Posterior vena cava (tissue), 2 donors: ENCODE measurements around the gene BRI3. TPM values are rescaled to one million over a fixed set of nuclear protein-coding genes. Genes with fewer than 3 reads are reported as not detected.

Experiments
- DNase-seq: peaks from one replicate; pipeline ENCODE4 v3.0.0-alpha.2; 2020; ENCODE audit warnings: low spot score
- intact Hi-C, 2 donors: fragments of 100-400 bp; cut with DNase I; formaldehyde crosslinking; loops; one replicate each; pipeline versions ENCODE4 v1.14.1 to v1.14.2; 2022 to 2023
- long read RNA-seq, 2 donors: library from polyadenylated mRNA; unstranded; transcript quantifications; one replicate each; pipeline ENCODE4 v2.0.0, GENCODE V29; 2020 to 2021
- total RNA-seq, 2 donors: library from RNA; stranded (reverse); fragmentation: NEBNext Ultra II Directional; extraction: Animal tissue kit (Norgen Biotek cat#: 25700); gene quantifications; one replicate each; pipeline ENCODE4 v1.2.1, GENCODE V29; 2021
- donor health status: DM: yes; HTN: yes; CAD: no.
- donor health status: DM: yes; HTN: yes; CAD: no.

Gene BRI3, protein sequence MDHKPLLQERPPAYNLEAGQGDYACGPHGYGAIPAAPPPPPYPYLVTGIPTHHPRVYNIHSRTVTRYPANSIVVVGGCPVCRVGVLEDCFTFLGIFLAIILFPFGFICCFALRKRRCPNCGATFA
- total RNA-seq: 100 to 1,000 TPM; 183 to 193 TPM
- long read RNA-seq, donor 1, transcript BRI3-201 (3 exons, 780 nt): major isoform, 10 of 16 reads
- long read RNA-seq, donor 1, partial matches to known transcripts: 3 of 16 reads
- long read RNA-seq, donor 1, other reads (novel, unspliced or antisense): 3 of 16 reads
- long read RNA-seq, donor 2, partial matches to known transcripts: 0 of 5 reads
- long read RNA-seq, donor 2, other reads (novel, unspliced or antisense): 4 of 5 reads

DNA sequence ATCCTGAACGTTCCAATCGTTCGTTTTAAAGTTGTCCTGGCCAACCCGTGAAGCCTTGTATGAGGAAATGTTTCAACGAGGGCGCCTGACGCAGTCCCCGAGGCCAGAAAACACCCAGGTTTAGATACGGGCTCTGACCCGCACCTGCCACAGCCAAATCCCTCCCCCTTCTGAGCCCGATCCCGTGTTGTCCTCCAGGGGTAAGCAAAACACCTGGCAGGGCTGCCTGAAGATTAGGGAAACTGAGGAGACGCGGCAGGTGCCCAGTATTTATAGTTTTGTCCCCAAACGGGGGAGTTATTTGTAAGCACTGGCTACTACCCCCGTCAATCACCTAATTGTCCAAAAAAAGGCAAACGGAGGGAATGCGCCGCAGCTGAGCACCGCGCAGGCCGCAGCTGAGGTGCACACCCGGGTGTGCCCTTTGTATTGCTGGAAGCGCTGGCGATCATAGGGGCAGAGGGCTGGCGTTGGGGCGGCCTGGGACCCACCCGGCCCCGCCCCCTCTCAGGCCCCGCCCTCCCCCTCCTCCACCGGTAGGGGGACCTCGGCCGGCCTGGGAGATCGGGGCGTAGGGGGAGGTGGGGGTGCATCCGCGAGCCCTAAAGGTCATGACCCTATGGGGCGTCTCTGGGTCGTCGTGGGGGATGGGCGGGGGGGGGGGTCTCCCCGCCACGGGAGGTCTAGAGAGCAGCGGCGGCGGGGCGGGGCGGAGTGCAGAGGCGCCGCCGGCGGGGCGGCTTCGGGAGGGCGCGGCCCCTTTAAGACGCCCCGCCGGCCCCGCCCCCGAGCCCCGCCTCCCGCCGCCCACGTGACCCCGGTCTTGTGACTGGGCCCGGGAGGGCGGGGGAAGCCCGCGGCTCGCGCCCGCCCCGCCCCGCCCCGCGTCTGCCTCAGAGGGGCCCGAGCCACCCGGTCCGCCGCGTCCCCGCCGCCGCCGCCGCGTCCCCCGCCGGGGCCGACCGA lies at the start of gene BRI3:
BRI3 (plus strand) TSS at position 896 of the 966 bp plus-strand sequence. CDS start 110 bp downstream, outside the sequence.
- DNase-seq: peak; percentile 96
- intact Hi-C loops: no loop called here

DNA sequence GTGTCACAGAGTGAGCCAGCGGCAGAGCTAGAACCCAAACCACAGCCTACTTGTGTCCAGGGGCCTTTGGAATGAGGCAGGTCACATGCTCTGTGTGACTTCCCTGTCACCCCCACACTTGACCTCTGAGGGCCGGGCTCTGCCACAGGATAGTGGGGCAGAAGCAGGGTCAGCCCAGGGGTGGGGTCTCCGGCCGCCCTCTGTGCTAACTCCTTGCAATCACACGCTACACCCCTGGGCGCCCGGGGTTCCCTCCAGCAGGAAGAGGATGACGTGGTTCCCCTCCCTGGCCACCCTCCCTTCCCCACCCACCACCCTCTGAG lies 49.3 kb upstream of the BRI3 start:
- DNase-seq: no peak
- intact Hi-C loops: no loop called here

DNA sequence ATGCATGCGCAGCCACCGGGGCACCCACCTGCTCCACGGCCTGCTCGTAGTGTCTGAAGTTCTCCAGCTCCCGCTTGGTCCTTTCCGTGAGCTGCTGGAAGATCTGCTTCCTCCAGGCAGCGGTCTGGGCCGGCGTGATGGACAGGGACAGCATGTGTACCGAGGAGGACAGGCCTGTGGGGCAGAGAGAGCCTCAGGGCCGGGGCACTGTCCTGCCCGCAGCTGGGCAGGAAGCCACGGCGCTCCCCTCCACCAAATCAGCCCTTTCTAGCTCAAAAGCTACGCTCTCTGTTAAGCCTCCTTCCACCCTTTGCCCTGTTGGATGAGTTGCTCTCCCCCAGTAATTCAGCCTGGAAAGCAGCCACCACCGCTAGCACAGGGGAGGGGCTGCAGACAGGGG lies 48.7 kb upstream of the BRI3 start:
- intact Hi-C loops: no loop called here
- no peak for DNase-seq

DNA sequence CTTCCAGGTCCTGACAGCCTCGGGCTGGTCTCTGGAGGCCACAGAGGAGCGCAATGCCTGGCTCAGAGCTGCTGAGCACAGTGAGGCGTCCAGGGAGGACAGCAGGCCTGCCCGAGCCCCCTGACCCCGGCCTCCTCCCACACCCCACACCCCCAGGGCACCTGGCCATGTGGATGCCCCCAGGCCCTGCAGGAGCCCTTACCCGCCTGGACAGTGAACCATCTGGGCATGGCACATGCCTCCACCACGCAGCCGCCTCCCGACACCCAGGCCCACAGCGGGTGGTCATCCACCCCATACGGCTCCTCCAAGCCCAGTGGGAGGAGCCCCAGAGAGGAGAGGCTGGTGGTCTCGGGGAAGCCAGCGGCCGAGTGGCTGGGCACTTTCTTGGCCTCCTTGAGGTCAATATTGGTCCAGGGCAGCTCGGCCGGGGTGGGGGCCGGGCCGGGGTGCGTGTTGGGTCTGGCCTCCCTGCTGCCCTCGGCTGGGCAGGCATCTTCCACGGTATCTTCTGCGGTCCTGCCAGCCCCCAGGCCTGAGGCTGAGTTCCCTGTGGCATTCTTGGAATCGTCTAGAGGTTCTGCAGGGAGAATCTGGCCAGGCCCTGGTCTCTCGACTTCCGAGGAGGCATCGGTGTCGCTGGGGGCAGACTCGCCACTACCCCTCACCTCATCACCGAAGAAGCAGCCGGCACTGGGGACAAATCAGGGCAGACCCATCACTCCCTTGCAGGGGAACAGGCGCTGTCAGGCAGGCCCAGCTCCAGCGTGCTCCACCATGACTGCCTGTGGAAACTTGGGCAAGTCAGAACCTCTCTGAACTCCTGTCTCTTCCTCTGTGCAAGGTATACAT lies 48.0 kb upstream of the BRI3 start:
- intact Hi-C loops: no loop called here
- DNase-seq: no peak

DNA sequence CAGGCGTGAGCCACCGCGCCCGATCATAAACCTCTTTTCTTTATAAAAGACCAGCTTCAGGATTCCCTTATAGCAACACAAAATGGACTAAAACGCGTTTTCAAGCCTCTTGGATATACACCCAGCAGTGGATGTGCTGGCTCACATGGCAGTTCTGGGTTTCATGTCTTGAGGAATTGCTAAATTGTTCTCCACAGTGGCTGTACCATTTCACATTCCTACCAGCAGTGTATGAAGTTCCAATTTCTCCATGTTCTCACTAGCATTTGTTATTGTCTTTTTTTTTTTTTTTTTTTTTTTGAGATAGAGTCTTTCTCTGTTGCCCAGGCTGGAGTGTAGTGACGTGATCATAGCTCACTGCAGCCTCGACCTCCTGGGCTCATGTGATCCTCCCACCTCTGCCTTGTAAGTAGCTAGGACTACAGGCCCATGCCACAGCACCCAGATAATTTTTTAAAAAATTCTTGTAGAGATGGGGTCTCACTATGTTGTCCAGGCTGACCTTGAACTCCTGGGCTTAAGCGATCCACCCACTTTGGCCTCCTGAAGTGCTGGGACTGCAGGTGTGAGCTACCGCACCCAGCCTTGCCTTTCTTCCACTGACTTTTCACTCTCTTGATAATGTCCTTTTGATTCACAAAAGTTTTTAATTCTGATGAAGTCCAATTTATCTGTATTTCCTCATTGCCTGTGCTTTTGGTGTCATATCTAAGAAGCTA lies 46.9 kb upstream of the BRI3 start:
- intact Hi-C loops: no loop called here

DNA sequence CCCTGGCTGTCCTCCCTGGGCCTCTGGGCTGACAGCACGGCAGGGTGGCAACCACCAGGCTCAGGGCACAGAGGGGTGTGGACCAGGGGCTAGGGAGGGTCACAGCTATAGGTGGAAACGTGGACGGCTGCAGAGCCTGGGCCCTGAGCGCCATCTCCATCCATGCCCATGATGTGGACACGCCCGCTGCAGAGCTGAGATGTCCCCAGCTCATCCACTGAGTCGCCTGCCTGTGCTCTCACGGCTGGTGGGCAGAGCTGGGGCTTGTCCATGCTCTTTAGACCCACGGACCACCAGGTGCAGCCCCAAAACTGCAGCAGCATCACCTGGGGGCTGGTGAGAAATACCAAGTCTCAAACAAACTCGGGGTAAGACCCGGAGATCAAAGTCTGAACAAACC lies 45.6 kb upstream of the BRI3 start:
- no peak for DNase-seq
- intact Hi-C loops: no loop called here

More for the DNA sequence above, 46.9 kb upstream of the BRI3 start:
- no peak for DNase-seq

DNA sequence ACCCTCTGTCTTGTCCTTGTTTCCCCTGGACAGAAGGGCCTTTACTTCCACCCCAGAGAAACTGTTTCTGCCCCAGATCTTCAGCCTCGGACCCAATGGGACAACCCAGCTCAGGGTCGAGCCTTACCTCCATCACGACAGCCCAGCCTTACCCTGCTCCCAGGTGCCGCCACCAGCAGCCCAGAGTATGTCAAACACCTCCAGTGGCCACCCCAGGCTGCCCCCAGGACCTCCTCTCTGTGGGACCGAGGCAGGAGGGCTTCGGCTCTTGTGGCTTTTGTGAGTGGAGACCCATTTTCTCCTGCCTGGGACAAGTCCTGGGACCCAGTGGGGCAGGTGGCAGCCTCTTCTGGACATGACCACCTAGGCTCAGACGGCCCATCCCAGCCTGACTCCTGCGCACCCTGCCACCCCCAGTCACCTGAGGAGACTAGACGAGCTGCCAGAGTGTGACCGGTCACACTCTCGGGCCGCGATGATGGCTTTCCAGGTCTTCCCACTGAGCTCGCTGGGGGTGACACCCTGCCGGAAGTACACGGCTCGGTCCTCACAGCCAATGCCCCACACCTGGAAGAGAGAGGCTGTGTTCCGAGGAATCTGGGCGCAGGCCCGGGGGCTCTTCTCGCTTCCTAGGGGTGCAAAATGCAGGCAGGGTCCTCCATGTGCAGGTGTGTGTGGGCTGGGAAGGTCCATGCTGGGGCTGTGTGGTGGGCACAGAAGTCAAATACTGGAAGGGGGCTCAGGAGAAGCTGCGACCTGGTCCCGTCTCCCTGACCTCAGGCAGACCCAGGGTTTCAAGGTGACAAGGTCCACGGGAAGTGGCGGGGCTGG lies 44.9 kb upstream of the BRI3 start:
- intact Hi-C loops: no loop called here
- no peak for DNase-seq

DNA sequence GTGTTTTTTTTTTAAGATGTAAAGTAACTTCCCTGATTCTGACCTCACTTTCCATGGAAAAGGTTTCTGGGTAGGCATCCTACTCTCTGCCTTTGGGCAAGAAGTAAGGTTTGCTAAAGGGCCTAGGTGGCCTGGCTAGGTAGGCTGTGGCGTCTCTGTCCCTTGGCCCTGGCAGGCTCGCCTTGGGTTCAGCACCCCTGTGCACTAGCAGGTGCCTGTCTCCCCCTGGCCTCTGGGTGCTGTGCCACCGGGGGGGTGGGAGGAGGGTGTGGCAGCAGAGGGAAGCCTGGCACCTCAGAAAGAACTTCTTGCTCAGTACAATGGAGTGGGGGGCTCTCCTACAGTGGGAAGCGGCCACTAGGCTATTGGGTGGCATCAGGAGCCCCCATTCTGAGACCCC lies 43.4 kb upstream of the BRI3 start:
- no peak for DNase-seq
- intact Hi-C loops: no loop called here

DNA sequence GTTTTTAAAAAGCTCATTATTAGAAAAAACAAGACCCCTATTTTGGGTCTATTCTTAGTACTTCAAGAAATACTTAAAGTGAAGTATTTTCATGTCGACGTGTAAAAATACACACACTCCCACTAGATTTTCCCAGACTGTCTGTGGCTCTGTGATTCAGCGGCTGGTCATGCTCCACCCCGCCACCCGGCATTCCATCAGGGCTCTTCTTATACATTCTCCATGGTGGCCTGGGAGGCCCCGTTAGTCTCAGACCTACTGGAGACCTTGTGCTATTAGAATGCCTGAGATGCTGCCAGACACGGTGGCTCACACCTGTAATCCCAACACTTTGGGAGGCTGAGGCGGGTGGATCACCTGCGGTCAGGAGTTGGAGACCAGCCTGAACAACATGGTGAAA lies 42.5 kb upstream of the BRI3 start:
- intact Hi-C loops: no loop called here
- no peak for DNase-seq

DNA sequence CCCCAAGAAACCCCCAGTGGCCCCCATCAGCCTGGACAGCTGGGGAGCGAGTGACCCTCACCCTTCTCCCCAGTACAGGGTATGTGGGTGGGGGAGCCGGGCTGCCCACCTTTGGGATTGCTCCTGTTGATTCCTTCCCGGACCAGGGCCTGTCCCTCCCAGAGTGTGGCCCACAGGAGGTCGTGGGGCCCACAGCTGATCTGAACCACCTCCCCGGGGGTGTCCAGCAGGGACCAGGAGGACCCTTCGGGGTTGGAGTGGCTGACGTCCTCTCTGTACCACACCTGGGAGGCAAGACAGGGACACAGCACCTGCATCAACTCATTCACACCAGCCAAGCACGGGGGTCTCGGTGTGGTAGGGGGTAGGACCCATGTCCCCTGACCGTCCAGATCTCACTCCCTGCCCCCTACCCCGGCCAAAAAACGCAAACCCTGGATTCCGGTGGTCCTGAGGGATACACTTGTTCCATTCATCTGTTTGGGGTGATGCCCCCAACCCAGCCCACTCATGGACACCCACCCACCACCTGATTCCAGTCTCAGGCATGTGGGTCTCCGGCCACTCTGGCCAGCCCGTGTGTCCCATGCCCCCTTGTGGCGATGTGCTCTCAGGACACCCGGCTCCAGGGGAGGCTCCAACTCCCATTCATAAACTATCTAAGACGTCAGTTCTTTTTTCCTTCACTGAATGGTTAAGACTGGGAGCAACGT lies 40.4 kb upstream of the BRI3 start:
- DNase-seq: no peak
- intact Hi-C loops: no loop called here

DNA sequence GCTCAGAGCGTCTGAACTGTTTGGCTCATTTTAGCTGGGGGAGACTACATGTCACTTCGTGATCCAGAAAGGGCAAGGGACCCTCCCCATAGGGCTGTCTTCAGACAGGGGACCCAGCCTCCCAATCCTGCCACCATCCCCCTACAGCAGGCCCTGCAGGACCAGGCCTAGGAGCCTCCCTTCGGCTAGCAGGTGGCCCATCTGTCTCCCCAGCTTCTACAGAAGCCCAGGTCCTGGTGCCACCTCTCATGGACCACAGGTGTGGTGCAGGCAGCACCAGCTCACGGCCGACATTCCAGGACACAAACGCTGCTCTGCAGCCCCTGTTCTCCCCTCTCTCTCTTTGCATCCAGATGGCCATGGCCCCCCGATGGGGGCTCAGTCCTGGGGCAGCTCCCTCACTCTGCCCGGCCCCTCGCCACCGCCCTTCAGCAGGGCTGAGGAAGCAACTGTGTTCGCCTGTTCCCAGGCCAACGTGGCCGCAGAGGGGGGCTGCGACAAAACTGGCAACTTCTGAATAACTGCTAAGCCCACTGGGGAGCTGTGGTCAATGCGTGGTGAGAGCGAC lies 39.7 kb upstream of the BRI3 start:
- intact Hi-C loops: no loop called here
- no peak for DNase-seq

DNA sequence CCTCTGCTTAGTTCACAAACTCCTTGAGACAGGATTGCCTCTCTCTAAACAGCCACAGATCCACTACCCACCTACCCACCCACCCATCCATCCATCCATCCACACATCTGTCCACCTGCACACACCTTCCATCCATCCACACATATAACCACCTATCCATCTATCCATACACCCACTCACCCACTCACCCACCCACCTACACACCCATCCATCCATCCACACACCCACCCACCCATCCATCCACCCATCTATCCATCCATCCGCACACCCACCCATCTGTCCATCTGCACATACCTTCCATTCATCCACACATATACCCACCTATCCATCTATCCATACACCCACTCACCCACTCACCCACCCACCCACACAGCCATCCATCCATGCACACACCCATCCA lies 39.1 kb upstream of the BRI3 start:
- intact Hi-C loops: no loop called here
- DNase-seq: no peak

DNA sequence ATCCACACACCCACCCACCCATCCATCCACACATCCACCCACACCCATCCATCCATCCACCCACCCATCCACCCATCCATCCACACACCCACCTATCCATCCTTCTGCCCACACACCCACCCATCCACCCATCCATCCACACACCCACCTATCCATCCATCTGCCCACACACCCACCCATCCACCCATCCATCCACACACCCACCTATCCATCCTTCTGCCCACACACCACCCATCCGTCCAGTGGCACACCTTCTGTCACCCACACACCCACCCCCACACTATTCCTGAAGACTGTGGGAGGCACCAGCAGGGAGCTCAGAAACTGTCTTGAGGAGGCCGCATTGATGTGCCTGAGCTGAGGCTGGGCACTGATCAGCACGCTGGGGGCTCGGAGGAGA lies 38.6 kb upstream of the BRI3 start:
- intact Hi-C loops: no loop called here
- no peak for DNase-seq

DNA sequence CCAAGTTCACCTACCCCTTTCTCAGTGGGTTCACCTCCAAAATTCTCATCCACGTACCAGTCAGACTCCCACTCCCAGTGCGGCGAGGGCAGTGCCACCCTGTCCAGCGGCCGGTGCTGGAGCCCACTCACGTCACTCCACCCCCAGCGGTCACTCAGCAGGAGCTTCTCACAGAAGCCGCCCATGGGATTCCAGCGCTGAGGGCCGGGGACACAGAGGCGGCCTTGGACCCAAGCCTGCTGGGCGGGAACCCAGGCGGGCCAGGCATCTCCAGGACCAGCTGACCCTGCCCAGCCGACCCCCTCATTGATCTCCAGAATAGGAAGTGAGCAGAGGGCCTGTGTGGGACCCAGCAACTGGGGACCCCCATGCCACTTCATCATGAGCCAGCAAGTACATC lies 36.6 kb upstream of the BRI3 start:
- DNase-seq: no peak
- intact Hi-C loops: no loop called here

DNA sequence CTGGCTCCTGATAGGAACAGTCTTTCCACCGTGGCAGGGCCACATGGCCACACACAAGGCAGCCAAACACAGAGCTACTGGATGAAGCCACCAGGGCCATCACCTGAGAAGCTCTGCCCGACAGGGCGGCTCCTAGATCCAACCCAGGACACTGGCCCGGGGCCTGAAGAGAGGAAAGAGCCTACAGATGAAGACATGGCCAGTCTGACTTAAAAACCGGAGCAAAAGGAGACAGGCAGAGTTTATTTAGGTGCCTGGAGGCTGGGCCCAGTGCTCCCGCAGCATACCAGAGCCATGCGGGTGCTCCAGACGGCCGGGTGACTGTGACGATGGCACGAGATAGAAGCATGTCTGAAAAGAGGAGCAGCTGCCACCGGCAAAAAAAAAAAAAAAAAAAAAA lies 33.3 kb upstream of the BRI3 start:
- intact Hi-C loops: no loop called here

DNA sequence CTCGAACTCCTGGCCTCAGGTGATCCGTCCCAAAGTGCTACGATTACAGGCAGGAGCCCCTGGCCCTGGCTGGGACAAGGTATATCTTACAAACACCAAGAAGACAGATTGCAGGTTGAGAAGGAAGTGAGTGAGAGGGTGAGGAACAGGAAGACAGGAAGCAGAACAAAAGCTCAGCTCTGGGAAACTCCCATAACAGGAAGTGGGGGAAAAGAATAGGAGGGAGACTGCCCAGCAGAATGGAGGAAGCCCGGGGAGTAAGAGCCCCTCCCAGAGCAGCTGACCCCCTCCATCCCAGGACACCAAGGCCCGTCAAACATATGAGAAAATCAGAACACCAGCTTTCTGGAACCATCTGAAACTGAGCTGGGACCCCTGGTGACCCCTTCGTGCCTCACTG lies 32.4 kb upstream of the BRI3 start:
- intact Hi-C loops: no loop called here
- DNase-seq: no peak

More for the DNA sequence above, 33.3 kb upstream of the BRI3 start:
- no peak for DNase-seq

DNA sequence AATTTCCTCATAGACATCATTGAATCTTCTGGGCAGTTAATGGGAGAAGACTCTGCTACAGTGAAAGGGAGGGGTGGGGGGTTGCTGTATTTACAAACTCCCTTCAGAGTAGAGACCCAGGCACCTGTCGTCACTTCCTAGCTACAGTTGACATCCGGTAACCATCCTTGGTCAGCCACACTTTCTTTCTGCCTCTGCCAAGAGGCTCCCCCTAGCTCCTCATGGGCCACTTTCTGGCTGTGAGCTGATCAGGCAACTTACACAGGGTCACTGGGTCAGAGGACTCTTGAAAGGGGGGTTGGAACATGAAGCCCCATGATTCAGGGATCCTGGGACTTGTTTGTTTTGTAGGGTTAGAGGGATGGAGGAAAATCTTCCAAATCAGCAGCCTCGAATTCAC lies 30.7 kb upstream of the BRI3 start:
- intact Hi-C loops: no loop called here
- DNase-seq: no peak
